ENCODE measurements around the gene CCDC142. TPM values are rescaled to one million over a fixed set of nuclear protein-coding genes. Genes with fewer than 3 reads are reported as not detected.

The CCDC142 gene
- total and polyA plus RNA-seq, 9 of the 15 experiments (the other 6 are each of a cell fraction or from before 2014, with no cell fraction given): 0.55 to 11.7 (median 7.2) TPM

- TF ChIP-seq ARID4B (CRISPR knock-in tag; IDR thresholded peaks at IDR 0.05) (peak; percentile 91), CBFA2T3 (IDR thresholded peaks at IDR 0.05) (no peak), HIVEP1 (CRISPR knock-in tag; IDR thresholded peaks at IDR 0.05) (peak; percentile 61; the same call in 1 of the 2 replicates), ARHGAP35 (IDR thresholded peaks at IDR 0.05; ENCODE audit: partially characterized antibody) (no peak), EWSR1 (IDR thresholded peaks at IDR 0.05; ENCODE audit: borderline replicate concordance, low read depth, partially characterized antibody) (no peak), ZNF12 (CRISPR knock-in tag; IDR thresholded peaks at IDR 0.05) (0 out of 2 replicates have a peak, but pooled peaks have one; percentile 54), MYNN (IDR thresholded peaks at IDR 0.05) (no peak), MYNN (CRISPR knock-in tag; IDR thresholded peaks at IDR 0.05) (no peak), EGR1 (conservative IDR thresholded peaks at IDR 0.05) (peak; percentile 32; the same call in 1 of the 2 replicates), GTF2A2 (tag; IDR thresholded peaks at IDR 0.05) (no peak), E2F1 (CRISPR knock-in tag; IDR thresholded peaks at IDR 0.05) (no peak), MAFF (IDR thresholded peaks at IDR 0.05; ENCODE audit: low read length) (peak; percentile 37; the same call in 1 of the 2 replicates), SNAPC5 (CRISPR knock-in tag; IDR thresholded peaks at IDR 0.05) (no peak), MCM7 (IDR thresholded peaks at IDR 0.05) (no peak), ZNF695 (CRISPR knock-in tag; IDR thresholded peaks at IDR 0.05) (no peak), L3MBTL2 (IDR thresholded peaks at IDR 0.05) (peak; percentile 71), JUNB (CRISPR knock-in tag; conservative IDR thresholded peaks at IDR 0.05) (no peak), ZNF282 (CRISPR knock-in tag; IDR thresholded peaks at IDR 0.05) (no peak), ZNF212 (CRISPR knock-in tag; IDR thresholded peaks at IDR 0.05) (no peak), ZBTB2 (IDR thresholded peaks at IDR 0.05) (peak; percentile 45; the same call in 1 of the 2 replicates), CTBP1 (IDR thresholded peaks at IDR 0.05; ENCODE audit: borderline replicate concordance) (peak; percentile 91; the same call in 1 of the 2 replicates), CXXC5 (CRISPR knock-in tag; IDR thresholded peaks at IDR 0.05) (peak; percentile 87), NFE2L1 (tag; IDR thresholded peaks at IDR 0.05; ENCODE audit: borderline replicate concordance, low read depth) (no peak)
Measured at GRCh38 chr2:74454654-74455511, 27.9 kb downstream of the CCDC142 start, which contains the start of gene INO80B (continued).

All from K562 (cell line).